ENCODE results near the gene LRP8.

GRCh38 chr1:53266038-53266437 lies 61.8 kb downstream of the LRP8 start:
- TF ChIP-seq CTCF (IDR thresholded peaks at IDR 0.05) (no peak), POLR2A (IDR thresholded peaks at IDR 0.05) (no peak)
